Left ventricle myocardium inferior (tissue), 1 donor: ENCODE data around the gene DYNLRB1. TPM values are rescaled to one million over a fixed set of nuclear protein-coding genes. Genes with fewer than 3 reads are reported as not detected.
A peak's percentile ranks its signal among the peaks of the same experiment; 100 is the strongest.

Source experiments
- DNase-seq: peaks from one replicate; pipeline ENCODE4 v3.0.0-alpha.2; 2020
- H3K27ac ChIP-seq: fragments of 200-600 bp; replicated peaks from 2 replicates; pipeline ENCODE4 v1.8.0; 2021
- H3K27me3 ChIP-seq: fragments of 200-600 bp; 2 replicates; pipeline ENCODE4 v1.8.0; 2021; ENCODE audit warnings: low read depth
- H3K36me3 ChIP-seq: fragments of 200-600 bp; 2 replicates; pipeline ENCODE4 v1.8.0; 2021
- H3K4me1 ChIP-seq: fragments of 200-600 bp; 2 replicates; pipeline ENCODE4 v1.8.0; 2021
- H3K4me3 ChIP-seq: fragments of 200-600 bp; 2 replicates; pipeline ENCODE4 v1.8.0; 2021; ENCODE audit warnings: mild to moderate bottlenecking, moderate library complexity
- H3K9me3 ChIP-seq: fragments of 200-600 bp; replicated peaks from 2 replicates; pipeline ENCODE4 v1.8.0; 2021
- CTCF ChIP-seq: fragments of 200-600 bp; IDR thresholded peaks from 2 replicates; pipeline ENCODE4 v1.8.0; 2021; ENCODE audit warnings: antibody characterized with exemption, mild to moderate bottlenecking, borderline replicate concordance
- intact Hi-C: fragments of 100-400 bp; cut with micrococcal nuclease; formaldehyde crosslinking; loops from one replicate; pipeline ENCODE4 v1.11.0; 2022
- total RNA-seq: library from RNA; stranded (reverse); fragmentation: NEBNext Ultra II Directional; extraction: Animal tissue kit (Norgen Biotek cat#: 25700); gene quantifications from one replicate; pipeline ENCODE4 v1.2.1, GENCODE V29; 2021
- donor health status: DM: no; HTN: yes; CAD: no; lungs with severe emphysema.

The DYNLRB1 gene
- total RNA-seq, 1 donor from 2014 or later: 166 TPM

GRCh38 chr20:34541264-34541901 lies 25.2 kb downstream of the DYNLRB1 start:
- no peak for DNase-seq
- H3K27ac ChIP-seq: peak overlapping the region; percentile 53
- no peaks in the 10 kb centered on the region for H3K27me3 ChIP-seq
- peaks cover 40% of the 10 kb centered on the region for H3K4me1 ChIP-seq
- H3K9me3 ChIP-seq: no peaks in the 10 kb centered on the region
- TF ChIP-seq CTCF: no peak
- peaks cover 46% of the 10 kb centered on the region for H3K36me3 ChIP-seq
- H3K4me3 ChIP-seq: no peak overlapping the region
- intact Hi-C loops: no loop called here

GRCh38 chr20:34541917-34542316 lies 25.7 kb downstream of the DYNLRB1 start:
- Histone ChIP-seq H3K4me3 (no peak overlapping the region), H3K36me3 (peaks cover 40% of the 10 kb centered on the region), H3K27me3 (no peaks in the 10 kb centered on the region), H3K4me1 (peaks cover 40% of the 10 kb centered on the region), H3K27ac (peak overlapping the region; percentile 53), H3K9me3 (no peaks in the 10 kb centered on the region)
- TF ChIP-seq CTCF: no peak
- intact Hi-C loops: no loop called here
- no peak for DNase-seq

DNA sequence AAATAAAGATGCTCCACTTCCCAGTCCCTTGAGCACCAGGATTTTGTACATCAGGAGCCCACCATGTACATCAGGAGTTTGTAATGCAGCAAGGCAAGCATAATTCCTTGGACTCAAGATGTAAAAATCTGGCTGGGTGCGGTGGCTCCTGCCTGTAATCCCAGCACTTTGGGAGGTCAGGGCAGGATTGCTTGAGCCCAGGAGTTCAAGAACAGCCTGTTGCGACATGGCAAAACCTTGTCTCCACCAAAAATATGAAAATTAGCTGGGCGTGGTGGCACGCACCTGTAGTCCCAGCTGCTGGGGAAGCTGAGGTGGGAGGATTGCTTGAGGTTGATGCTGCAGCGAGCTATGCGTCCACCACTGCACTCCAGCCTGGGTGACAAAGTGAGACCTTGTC lies 26.2 kb downstream of the DYNLRB1 start:
- Histone ChIP-seq H3K36me3 (peaks cover 35% of the 10 kb centered on the region), H3K9me3 (no peaks in the 10 kb centered on the region), H3K27ac (peak overlapping the region; percentile 53), H3K4me1 (peaks cover 40% of the 10 kb centered on the region), H3K27me3 (no peaks in the 10 kb centered on the region), H3K4me3 (no peak overlapping the region)
- intact Hi-C loops: no loop called here
- no peak for DNase-seq
- TF ChIP-seq CTCF: no peak

DNA sequence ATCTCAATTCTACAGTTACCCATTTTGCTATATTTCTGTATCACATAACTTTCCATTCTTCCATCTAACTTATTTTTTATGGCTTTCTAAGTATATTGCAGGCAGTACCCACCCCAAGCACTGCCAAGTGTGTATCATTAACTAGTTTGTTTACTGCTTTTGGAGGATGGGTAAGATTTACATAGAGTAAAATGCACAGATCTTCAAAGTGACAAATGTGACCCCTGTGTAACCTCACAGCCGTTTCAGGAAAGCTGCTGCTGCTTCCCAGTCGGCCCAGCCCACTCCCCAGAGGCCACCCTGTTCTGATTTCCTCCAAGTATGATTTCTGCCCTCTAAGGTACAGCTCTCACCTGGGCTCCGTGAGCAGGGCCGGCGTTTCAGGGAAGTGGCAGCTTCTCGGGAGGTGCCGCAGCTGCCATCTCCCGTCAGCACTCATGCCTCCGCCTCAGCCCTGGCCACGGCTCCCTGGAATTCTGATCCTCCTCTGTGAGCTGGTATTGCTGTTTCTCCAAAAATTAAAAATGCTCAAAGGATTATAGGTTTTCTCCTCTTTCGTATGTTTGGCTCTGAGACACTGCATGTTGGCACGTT lies 27.3 kb downstream of the DYNLRB1 start:
- Histone ChIP-seq H3K4me1 (peaks cover 36% of the 10 kb centered on the region), H3K9me3 (no peaks in the 10 kb centered on the region), H3K27ac (no peak overlapping the region), H3K27me3 (no peaks in the 10 kb centered on the region), H3K36me3 (peaks cover 32% of the 10 kb centered on the region), H3K4me3 (no peak overlapping the region)
- DNase-seq: no peak
- intact Hi-C loops: no loop called here
- no peak for TF ChIP-seq CTCF

GRCh38 chr20:34544109-34544796 lies 28.0 kb downstream of the DYNLRB1 start:
- H3K27me3 ChIP-seq: no peaks in the 10 kb centered on the region
- DNase-seq: no peak
- no peak overlapping the region for H3K27ac ChIP-seq
- H3K4me3 ChIP-seq: peak overlapping the region; percentile 47
- intact Hi-C loops: no loop called here
- no peaks in the 10 kb centered on the region for H3K9me3 ChIP-seq
- peaks cover 33% of the 10 kb centered on the region for H3K4me1 ChIP-seq
- H3K36me3 ChIP-seq: peaks cover 29% of the 10 kb centered on the region
- no peak for TF ChIP-seq CTCF
